ENCODE results near the gene TEX14.

TEX14 gene

GRCh38 chr17:58657962-58658803 lies 33.7 kb downstream of the TEX14 start:
- peak in 1 of 14 donors; percentile 0 for DNase-seq

GRCh38 chr17:58648236-58648635 lies 43.6 kb downstream of the TEX14 start:
- DNase-seq: no peak

DNA sequence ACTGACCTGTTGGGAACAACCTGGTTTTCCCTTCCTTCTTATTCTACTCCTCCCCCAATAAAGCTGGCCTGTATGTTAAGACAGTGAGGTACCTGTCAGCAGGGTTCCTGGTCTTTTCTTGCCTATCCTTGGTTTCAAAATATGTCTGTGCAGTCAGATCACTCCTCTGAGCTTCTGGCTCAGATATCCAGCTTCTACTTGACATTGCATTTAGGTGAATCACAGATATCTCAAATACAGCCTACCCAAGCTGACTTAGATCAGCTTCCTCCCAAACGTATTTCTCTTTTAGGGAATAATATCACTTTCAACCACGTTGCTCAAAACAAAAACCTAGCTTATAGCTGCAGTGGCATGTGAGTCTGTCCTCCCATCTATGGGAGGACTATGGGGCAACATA lies 48.7 kb downstream of the TEX14 start:
- DNase-seq: no peak

DNA sequence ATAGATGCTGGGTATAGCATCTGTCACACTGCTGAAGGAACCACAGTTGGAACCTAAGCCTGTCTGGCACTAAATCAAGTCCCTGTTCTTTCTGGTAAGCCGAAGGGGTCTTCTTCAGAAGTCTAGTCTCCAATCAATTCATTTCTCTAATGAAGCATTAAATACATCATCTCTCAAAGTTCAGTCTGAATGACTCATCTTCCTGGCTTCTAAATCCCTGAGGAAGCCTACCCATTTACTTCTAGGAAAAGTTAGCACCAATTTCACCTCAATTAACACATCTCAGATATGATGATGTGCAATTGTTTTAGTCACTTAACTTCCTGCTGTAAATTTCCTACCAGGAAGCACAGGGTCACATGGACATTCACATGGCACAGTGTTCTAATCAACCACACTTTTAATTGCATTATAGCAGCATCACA lies 49.9 kb downstream of the TEX14 start:
- no peak for DNase-seq

DNA sequence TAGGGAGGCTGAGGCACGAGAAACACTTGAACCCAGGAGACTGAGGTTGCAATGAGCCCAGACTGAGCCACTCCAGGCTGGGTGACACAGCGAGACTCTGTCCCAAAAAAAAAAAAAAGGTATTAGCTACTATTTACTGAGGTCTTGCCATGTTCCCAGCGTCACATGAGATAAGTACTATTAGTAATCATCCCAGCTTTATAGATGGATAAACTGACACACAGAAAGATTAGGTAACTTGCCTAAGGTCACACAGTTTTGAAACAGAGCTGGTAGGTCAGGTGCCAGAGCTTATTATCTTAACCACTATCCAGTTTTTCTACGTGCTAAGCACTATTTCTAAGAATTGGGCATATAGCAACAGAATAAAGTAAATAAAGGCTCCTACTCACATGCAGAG lies 51.6 kb downstream of the TEX14 start:
- DNase-seq: no peak

- DNase-seq: no peak
These were observed 52.2 kb downstream of the TEX14 start for GRCh38 chr17:58639681-58640080.

- DNase-seq: no peak
These were observed 54.8 kb downstream of the TEX14 start for GRCh38 chr17:58637011-58637570.

DNA sequence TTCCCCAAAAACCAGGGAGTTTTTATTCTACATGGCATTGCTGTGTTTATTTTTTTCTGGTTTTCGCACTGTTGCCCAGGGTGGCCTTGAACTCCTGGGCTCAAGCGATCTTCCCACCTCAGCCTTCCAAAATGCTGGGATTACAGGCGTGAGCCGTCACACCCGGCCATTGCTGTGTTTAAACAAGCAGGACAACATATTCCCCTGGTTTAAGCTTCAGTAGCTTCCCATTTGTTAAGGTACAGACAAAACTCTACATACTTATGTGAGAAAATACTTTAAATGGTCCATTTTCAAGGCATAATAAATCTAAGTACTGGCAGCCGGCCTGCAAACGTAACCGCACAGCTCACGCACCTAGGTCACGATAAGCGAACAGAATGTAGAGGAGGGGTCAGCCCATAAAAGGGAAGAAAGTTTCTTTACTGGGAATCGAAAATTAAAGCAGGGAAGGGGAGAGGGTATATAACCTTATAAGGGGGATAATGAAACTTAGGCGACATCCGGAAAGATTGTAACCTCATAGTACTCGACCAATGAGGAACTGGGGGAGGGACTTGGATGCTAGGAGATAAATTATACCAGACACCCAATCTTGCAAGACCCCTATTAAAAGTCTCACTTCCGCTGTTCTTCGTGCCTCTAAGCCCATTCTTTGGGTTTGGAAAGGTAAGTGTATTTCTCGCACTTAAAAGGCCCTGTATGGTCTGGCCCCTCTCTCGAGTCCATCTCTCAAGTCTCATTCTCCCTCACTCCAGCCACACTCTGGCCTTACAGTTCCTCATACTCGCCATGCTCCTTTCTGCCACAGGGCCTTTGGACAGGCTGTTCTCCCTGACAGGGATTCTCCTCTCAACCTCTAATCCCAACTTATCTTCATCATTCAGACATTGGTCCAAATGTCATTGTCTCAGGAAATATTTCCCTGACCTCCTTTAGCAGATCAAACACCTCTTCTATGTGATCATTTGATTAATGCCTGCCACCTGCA lies 59.2 kb downstream of the TEX14 start:
- DNase-seq: peak in 2 of 14 donors; percentile 18 to 27

GRCh38 chr17:58631523-58632323 lies 60.1 kb downstream of the TEX14 start:
- DNase-seq: peak; percentile 20 to 97 (median 89)

DNA sequence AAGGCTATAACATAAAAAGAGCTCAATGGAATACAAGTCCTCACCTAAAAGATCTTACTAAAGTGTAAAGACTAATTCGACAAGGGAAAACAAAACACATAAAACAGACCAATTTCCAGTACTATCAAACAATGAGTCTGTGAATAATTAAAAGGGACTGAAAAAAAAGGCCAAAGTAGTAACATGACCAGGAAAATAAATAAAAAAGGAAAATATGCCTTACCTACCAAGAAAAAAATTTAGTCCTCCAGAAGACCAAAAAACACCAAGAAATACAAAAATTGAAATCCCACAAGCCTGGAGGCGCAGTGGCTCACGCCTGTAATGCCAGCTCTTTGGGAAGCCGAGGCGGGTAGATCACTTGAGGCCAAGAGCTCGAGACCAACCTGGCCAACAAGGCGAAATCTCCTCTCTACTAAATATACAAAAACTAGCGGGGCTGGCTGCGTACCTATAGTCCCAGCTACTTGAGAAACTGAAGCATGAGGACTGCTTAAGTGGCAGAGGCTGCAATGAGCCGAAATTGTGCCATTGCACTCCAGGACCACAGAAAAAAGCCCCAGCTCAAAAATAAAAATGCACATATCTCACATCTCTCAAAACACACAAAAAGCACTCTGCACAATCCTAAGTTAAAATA lies 60.8 kb downstream of the TEX14 start:
- DNase-seq: peak in 5 of 14 donors; percentile 2 to 11 (median 7)

- DNase-seq: no peak
These were observed 64.9 kb downstream of the TEX14 start for GRCh38 chr17:58626905-58627304.

GRCh38 chr17:58624751-58625150 lies 67.1 kb downstream of the TEX14 start:
- no peak for DNase-seq

DNA sequence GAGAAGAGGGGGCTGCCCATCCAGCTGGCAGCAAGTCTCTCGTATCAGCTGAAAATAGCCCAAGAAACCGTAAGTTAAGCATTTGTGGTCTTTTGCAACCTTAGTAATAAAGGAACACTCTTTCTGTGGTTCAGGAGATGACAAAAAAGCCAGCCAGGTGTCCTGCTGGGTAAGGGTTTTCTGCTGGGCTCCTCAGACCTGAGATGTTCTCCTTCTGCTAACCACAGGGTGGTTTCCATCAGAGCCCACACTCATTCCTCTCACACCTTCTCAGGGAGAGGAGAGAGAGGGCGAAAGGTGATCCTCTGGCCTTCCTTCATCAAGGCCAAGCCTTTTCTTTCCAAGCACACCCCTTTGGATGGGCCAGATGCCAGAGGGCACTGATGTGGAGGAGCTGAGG lies 70.7 kb downstream of the TEX14 start:
- no peak for DNase-seq

DNA sequence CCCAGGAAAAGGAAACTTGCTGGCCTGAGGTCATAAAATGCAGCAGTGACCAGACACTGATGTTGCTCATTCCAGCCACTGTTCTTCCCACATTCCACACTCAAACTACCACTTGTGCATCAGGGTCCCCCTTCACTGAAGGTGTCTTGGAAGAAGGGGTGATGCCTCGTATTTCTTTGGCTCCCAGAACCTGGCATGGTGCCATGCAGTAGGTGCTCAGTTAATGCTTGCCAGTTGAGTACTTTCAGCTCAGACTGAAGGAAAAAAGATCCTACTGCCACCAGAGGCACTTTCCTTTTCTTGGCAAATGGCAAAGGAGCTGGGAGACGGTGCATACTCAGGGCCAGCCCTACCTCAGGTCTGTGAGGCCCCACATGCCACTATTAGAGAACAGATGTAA lies 73.5 kb downstream of the TEX14 start:
- DNase-seq: no peak

DNA sequence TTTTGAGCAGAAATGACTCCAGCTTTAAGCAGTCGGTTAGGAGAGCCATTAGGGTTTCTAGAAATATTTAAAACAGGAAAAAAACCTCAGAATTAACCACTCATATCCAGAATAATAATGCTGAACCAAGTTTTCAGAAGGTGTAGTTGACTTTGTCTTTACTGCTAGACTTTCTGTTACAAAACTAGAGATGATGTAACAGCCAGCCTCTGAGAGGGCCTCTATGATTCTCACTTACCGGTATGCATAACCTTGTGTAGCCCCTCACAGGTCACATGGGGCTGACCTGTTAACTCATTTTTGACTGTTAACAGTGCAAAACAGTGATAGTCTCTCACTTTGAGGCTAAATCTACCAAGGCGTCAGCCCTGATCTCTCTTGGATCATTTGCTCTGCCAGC lies 74.3 kb downstream of the TEX14 start:
- no peak for DNase-seq

GRCh38 chr17:58615768-58616659 lies 75.8 kb downstream of the TEX14 start:
- DNase-seq: no peak

- DNase-seq: no peak
These were observed 76.9 kb downstream of the TEX14 start for GRCh38 chr17:58614859-58615459.

DNA sequence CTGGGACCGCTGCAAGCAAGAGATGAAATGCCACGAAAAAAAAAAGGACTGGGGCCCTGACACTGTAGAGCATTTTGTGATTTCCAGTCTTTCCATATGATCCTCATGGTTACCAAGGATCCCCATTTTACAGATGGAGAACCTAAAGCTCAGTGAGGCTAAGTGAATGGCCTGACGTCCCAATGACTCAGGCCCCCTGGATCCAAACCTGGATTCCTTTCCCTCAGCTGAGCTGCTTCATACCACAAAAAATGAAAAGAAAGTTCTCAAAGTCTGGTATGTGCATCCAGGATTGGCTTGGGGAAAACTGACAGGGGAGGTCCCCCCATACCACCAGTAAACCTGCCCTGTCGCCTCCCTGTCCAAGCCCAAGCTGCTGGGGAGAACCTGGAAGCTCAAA lies 80.5 kb downstream of the TEX14 start:
- DNase-seq: no peak

DNA sequence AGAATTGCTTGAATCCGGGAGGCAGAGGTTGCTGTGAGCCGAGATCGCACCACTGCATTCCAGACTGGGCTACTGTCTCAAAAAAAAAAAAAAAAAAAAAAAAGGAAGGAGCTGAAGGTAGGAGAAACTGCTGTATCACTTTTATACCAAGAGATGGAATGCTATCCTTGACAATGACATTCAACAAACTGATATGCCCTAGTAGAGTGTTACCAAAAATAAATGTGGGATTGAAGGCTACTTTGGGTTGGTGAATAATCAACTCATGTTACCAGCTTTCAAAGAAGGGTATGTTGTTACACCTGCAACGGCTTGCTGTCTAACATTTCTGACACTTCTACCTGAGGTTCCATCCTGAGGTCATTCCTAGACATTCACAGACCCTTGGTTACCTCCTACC lies 84.9 kb downstream of the TEX14 start:
- DNase-seq: no peak

DNA sequence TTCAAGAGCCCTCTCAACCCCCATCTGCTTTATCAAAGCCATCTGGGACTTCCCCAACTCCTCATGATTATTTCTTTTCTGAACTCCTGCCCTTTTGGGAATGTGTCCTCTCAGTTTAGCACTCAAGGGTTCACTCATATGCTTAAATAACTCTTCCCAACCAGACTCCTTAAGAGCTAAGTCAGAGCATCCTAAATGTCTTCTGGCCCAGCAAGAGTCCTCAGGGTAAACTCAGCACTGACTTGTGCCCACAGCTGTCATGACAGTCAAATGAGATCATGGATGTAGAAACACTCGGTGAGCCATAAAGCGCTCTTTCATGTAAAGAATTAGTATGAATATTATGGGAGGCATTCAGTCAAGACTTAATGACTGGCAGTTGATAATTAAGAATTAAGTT lies 85.9 kb downstream of the TEX14 start:
- DNase-seq: no peak

All from C1 segment of cervical spinal cord (tissue), 14 donors.